Fibroblast of skin of left quadriceps (primary cell): ENCODE measurements around the gene INSM1.

Experiments
- DNase-seq, 2 experiments: peaks; one replicate each; pipeline ENCODE4 v3.0.0-alpha.2; 2013; ENCODE audit warnings: low read depth in 2 of 2

Gene INSM1

GRCh38 chr20:20362774-20363433, 5.0 kb upstream of the INSM1 start:
- DNase-seq = no peak

DNA sequence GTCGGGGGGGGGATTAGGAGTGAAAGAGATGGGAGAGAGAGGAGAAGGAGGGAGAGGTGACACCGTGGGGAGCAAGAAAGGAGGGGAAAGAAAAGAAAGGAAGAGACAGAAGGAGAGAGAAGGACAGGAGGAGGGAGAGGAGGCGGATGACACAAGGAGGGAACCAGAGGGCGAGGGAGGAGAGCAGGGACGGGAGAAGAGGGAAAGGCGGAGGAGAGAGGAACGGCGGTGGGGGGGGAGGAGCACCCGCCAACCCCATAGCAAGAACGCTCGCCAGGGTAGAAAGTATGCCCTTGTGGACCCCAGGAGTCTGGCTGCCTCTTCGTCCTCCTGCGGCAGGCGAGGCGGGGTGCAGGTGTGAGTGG, 4.5 kb upstream of the INSM1 start:
- no peak for DNase-seq

DNA sequence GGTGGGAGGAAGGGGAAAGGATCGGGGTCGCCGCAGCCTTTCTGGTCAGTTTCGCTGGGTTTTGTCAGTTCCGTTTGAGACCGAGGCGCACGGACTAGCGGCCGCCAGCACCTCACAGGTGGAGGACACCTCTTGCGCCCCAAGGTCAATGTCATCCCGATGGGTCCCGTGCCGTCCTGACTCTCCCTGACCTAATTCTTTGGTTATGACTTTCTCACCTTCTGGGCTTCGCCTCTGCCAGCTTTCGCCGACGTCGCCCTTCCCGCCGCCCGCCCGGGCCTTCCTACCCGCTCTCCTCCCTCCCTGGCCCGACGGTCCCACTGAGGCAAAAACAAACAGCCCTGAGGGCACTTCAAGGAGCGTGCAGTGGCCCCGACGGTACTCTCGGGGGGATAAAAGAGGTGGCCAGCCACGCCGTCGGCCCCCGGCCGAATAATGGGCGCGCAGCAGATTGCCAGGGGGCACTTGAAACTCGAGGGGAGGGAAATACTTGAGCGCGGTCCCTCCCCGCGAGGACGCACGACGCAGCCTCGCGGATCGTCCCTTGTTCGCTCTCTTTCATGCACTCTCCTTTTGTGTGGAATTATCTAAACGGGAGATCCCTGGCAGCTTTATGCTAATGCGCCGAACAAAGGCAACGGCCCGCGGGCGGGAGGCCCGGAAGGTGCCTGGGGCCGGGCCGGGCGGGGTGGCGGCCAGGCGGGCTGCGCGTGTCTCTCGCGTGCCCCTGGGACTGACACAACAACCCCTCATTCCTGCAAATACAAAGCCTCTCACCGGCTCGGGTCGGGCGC, 3.9 kb upstream of the INSM1 start:
- no peak for DNase-seq

- DNase-seq = no peak
Observed at GRCh38 chr20:20364593-20365479, 3.1 kb upstream of the INSM1 start.

GRCh38 chr20:20365480-20366161, 2.3 kb upstream of the INSM1 start:
- no peak for DNase-seq

- no peak for DNase-seq
Observed at GRCh38 chr20:20366551-20366875, 1.4 kb upstream of the INSM1 start.

DNA sequence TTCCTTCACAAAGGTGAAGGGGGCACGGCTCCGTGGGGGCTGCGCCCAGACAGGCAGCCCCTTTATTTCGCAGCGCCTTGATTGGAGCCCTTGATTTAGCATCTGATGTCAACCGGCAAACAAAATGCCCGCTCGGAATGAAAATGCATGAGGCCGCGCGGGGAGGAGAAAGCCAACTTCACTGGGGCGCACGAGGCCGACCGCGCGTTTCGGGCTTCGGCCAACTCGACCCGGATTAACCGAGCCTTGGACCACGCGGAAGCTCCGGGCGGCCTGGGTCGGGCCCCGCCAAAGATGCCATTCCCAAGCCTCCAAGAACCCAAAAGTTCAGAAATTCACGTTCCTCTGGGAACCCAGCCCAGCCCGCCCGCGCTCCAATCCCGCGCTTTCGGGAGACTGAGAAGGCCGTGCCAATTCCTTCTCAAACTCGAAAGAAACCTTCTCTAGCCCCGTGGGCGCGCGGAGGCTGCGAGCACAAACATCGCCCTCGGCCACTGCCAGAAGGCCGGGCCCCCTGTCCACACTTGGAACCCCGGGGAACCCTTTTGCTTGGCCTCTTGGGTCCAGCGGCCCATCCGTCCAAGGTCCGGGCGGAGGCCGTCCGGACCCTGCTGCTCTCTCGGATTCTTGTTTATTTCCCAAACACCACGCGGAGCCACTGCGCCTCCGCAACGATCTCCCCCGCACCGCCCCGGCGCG, 879 bp upstream of the INSM1 start:
- DNase-seq = no peak

DNA sequence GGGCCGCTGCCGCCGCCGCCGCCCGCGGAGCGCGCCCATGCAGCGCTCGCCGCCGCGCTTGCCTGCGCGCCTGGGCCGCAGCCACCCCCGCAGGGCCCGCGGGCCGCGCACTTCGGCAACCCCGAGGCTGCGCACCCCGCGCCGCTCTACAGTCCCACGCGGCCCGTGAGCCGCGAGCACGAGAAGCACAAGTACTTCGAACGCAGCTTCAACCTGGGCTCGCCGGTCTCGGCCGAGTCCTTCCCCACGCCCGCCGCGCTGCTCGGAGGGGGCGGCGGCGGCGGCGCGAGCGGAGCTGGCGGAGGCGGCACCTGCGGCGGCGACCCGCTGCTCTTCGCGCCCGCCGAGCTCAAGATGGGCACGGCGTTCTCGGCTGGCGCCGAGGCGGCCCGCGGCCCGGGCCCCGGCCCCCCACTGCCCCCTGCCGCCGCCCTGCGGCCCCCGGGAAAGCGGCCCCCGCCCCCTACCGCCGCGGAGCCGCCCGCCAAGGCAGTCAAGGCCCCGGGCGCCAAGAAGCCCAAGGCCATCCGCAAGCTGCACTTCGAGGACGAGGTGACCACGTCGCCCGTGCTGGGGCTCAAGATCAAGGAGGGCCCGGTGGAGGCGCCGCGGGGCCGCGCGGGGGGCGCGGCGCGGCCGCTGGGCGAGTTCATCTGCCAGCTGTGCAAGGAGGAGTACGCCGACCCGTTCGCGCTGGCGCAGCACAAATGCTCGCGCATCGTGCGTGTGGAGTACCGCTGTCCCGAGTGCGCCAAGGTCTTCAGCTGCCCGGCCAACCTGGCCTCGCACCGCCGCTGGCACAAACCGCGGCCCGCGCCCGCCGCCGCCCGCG, 730 bp downstream of the INSM1 start:
- DNase-seq = no peak

- DNase-seq = no peak
Observed at GRCh38 chr20:20369250-20370093, 1.6 kb downstream of the INSM1 start.

GRCh38 chr20:20370094-20370575, 2.2 kb downstream of the INSM1 start:
- DNase-seq = no peak

GRCh38 chr20:20371083-20371482, 3.2 kb downstream of the INSM1 start:
- DNase-seq = no peak

DNA sequence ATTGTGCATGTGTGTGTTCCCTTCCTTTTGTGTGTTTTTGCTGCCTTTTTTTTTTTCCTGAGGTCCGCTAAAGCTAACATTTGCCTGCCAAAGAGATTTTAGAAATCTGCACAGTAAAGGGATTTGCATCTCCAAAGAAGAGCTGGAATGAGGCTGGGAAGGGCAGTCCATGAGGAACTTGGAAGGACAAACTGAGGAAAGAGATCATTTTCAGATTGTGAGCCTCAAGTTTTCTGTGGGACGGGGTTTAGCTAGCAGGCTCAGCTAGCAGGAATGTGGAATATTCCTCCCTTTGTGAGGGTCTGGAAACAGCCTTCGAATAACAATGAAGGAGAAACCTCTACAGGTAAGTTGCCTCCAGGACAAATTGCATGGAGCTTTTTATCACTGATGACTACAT, 3.8 kb downstream of the INSM1 start:
- no peak for DNase-seq

GRCh38 chr20:20373091-20373571, 5.2 kb downstream of the INSM1 start:
- peak; percentile 12 to 20 for DNase-seq

- DNase-seq = no peak
Observed at GRCh38 chr20:20375862-20376261, 8.0 kb downstream of the INSM1 start.

- DNase-seq = no peak
Observed at GRCh38 chr20:20386192-20386591, 18.3 kb downstream of the INSM1 start.

- no peak for DNase-seq
Observed at GRCh38 chr20:20390393-20390792, 22.5 kb downstream of the INSM1 start.

DNA sequence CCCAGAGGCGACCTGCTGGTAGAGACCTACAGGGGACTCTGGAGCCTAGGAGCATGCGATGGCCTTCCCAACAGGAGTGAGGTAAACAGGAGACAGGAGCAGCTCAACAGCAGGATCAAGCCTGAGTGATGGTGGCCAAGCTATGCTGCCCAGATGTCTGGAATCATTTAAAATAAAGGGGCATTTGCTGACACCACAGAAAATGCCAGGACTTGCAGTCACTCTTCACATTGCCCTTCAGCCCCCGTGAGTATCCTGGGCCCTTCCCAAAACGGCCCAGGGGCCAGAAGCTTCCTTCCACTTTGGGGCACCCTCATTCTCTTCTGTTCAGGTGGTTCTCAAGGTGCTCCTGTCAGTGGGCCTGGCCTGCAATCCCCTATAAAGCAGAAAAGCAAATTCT, 23.2 kb downstream of the INSM1 start:
- DNase-seq = no peak

DNA sequence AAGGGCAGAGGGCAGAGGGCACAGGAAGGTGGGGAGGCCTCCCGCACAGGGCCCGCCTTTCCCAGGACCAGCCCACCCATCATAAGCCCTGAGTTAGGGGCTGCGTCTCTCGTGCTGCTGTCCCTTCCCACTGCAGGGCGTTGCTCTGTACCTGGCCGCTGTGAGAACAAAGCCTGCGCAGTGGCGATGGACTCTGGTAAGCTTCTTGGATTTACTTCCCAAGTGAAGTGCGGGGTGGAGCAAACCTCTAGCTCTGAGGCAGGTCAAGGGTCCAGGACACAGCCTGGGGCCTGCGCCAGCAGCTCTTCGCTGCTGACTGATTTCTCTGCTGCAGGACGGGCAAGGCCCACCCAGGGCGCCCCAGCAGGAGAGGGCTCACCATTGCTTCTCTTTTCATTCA, 23.9 kb downstream of the INSM1 start:
- no peak for DNase-seq
